H9 (cell line): ENCODE results near the gene ARFGAP1. TPM values are rescaled to one million over a fixed set of nuclear protein-coding genes. Genes with fewer than 3 reads are reported as not detected.

Experiments
- DNase-seq: peaks from one replicate; pipeline ENCODE4 v3.0.0-alpha.2; 2017
- H2AFZ ChIP-seq: one replicate; pipeline ENCODE4 v1.6.1; 2013; ENCODE audit warnings: mild to moderate bottlenecking, low read length, control low read depth, moderate library complexity
- H2AK5ac ChIP-seq: 2 replicates; pipeline ENCODE4 v1.6.1; 2013; ENCODE audit warnings: low read length, control low read depth, mixed read lengths; ENCODE audit not compliant: insufficient read length
- H2BK120ac ChIP-seq: one replicate; pipeline ENCODE4 v1.6.1; 2013; ENCODE audit warnings: low read depth, mild to moderate bottlenecking, low read length, control low read depth, inconsistent platforms; ENCODE audit not compliant: poor library complexity, severe bottlenecking
- H2BK12ac ChIP-seq: 2 replicates; pipeline ENCODE4 v1.6.1; 2013; ENCODE audit warnings: low read length, control low read depth, mixed read lengths, low read depth; ENCODE audit not compliant: insufficient read length
- H2BK15ac ChIP-seq: 2 replicates; pipeline ENCODE4 v1.6.1; 2013; ENCODE audit warnings: low read depth, low read length, control low read depth
- H2BK20ac ChIP-seq: one replicate; pipeline ENCODE4 v1.6.1; 2013; ENCODE audit warnings: low read depth, mild to moderate bottlenecking, low read length, control low read depth, inconsistent platforms; ENCODE audit not compliant: poor library complexity, severe bottlenecking
- H2BK5ac ChIP-seq: 2 replicates; pipeline ENCODE4 v1.6.1; 2013; ENCODE audit warnings: low read length, control low read depth, mixed read lengths; ENCODE audit not compliant: insufficient read length
- H3K14ac ChIP-seq: 2 replicates; pipeline ENCODE4 v1.6.1; 2013; ENCODE audit warnings: low read length, control low read depth; ENCODE audit not compliant: insufficient read depth
- H3K18ac ChIP-seq: 2 replicates; pipeline ENCODE4 v1.6.1; 2013; ENCODE audit warnings: low read depth, mild to moderate bottlenecking, mixed read lengths, low read length, control low read depth; ENCODE audit not compliant: insufficient read length
- H3K23ac ChIP-seq: 2 replicates; pipeline ENCODE4 v1.6.1; 2013; ENCODE audit warnings: low read length, control low read depth, mixed read lengths, low read depth; ENCODE audit not compliant: insufficient read length
- H3K23me2 ChIP-seq: 2 replicates; pipeline ENCODE4 v1.6.1; 2013; ENCODE audit warnings: low read depth, mild to moderate bottlenecking, mixed read lengths, low read length, control low read depth; ENCODE audit not compliant: insufficient read length, poor library complexity, severe bottlenecking
- H3K27ac ChIP-seq: 2 replicates; pipeline ENCODE4 v1.5.1; 2013; ENCODE audit warnings: low read length, control low read depth, mixed read lengths, low read depth; ENCODE audit not compliant: insufficient read length
- H3K27me3 ChIP-seq: 2 replicates; pipeline ENCODE4 v1.6.1; 2013; ENCODE audit warnings: low read length, control low read depth, inconsistent platforms; ENCODE audit not compliant: insufficient read depth
- H3K4ac ChIP-seq: 2 replicates; pipeline ENCODE4 v1.6.1; 2013; ENCODE audit warnings: low read depth, mild to moderate bottlenecking, control low read depth, inconsistent platforms, low read length, moderate library complexity
- H3K4me1 ChIP-seq: 2 replicates; pipeline ENCODE4 v1.6.1; 2013; ENCODE audit warnings: low read length, control low read depth, inconsistent platforms; ENCODE audit not compliant: insufficient read depth
- H3K4me2 ChIP-seq: 2 replicates; pipeline ENCODE4 v1.6.1; 2013; ENCODE audit warnings: low read length, control low read depth, mixed read lengths; ENCODE audit not compliant: insufficient read length, insufficient read depth
- H3K56ac ChIP-seq: 2 replicates; pipeline ENCODE4 v1.6.1; 2013; ENCODE audit warnings: low read depth, mild to moderate bottlenecking, mixed read lengths, low read length, control low read depth; ENCODE audit not compliant: insufficient read length
- H3K79me1 ChIP-seq: 2 replicates; pipeline ENCODE4 v1.6.1; 2013; ENCODE audit warnings: low read depth, mild to moderate bottlenecking, moderate library complexity, low read length, control low read depth, inconsistent platforms; ENCODE audit not compliant: insufficient read depth, poor library complexity, severe bottlenecking
- H3K79me2 ChIP-seq: 2 replicates; pipeline ENCODE4 v1.6.1; 2013; ENCODE audit warnings: low read length, control low read depth, inconsistent platforms; ENCODE audit not compliant: insufficient read depth
- H3K9ac ChIP-seq: 2 replicates; pipeline ENCODE4 v1.6.1; 2013; ENCODE audit warnings: low read length, control low read depth, mixed read lengths; ENCODE audit not compliant: insufficient read length; ENCODE audit errors: extremely low read depth
- H3K9me3 ChIP-seq: one replicate; pipeline ENCODE4 v1.6.1; 2013; ENCODE audit warnings: low read depth, low read length, inconsistent platforms; ENCODE audit not compliant: control insufficient read depth
- H3T11ph ChIP-seq: one replicate; pipeline ENCODE4 v1.6.1; 2013; ENCODE audit warnings: mild to moderate bottlenecking, low read length, control low read depth, inconsistent platforms
- H4K20me1 ChIP-seq: one replicate; pipeline ENCODE4 v1.6.1; 2013; ENCODE audit not compliant: control insufficient read depth, insufficient read length, insufficient read depth
- H4K5ac ChIP-seq: 2 replicates; pipeline ENCODE4 v1.6.1; 2013; ENCODE audit warnings: low read depth, mild to moderate bottlenecking, mixed read lengths, low read length, control low read depth; ENCODE audit not compliant: insufficient read length
- H4K8ac ChIP-seq: replicated peaks from 2 replicates; pipeline ENCODE4 v1.6.1; 2013; ENCODE audit warnings: low read length, control low read depth, mixed read lengths, low read depth; ENCODE audit not compliant: insufficient read length
- H4K91ac ChIP-seq: 2 replicates; pipeline ENCODE4 v1.6.1; 2013; ENCODE audit warnings: low read depth, mild to moderate bottlenecking, moderate library complexity, mixed read lengths, low read length, control low read depth; ENCODE audit not compliant: insufficient read length
- H3K27ac Mint-ChIP-seq, 3 experiments: 2 replicates in 2 of 3; 3 replicates in 1 of 3; pipeline ENCODE4 v1.8.0; 2020 to 2021; ENCODE audit warnings: mixed read lengths in 3 of 3, mild to moderate bottlenecking in 1 of 3, moderate library complexity in 1 of 3
- H3K27me3 Mint-ChIP-seq: 2 replicates; pipeline ENCODE4 v1.8.0; 2021; ENCODE audit warnings: low read depth, mild to moderate bottlenecking, moderate library complexity, mixed read lengths
- H3K36me3 Mint-ChIP-seq, 3 experiments: 2 replicates in 2 of 3; 3 replicates in 1 of 3; pipeline ENCODE4 v1.8.0; 2020 to 2021; ENCODE audit warnings: low read depth in 3 of 3, mixed read lengths in 3 of 3; ENCODE audit not compliant: insufficient read depth in 1 of 3
- H3K4me1 Mint-ChIP-seq, 2 experiments: 2 replicates each; pipeline ENCODE4 v1.8.0; 2020; ENCODE audit warnings: mixed read lengths in 2 of 2
- H3K4me3 Mint-ChIP-seq, 2 experiments: 2 replicates in 1 of 2; 3 replicates in 1 of 2; pipeline ENCODE4 v1.8.0; 2020 to 2021; ENCODE audit warnings: mild to moderate bottlenecking in 2 of 2, mixed read lengths in 2 of 2, moderate library complexity in 1 of 2
- H3K9me3 Mint-ChIP-seq, 2 experiments: 2 replicates in 1 of 2; 3 replicates in 1 of 2; pipeline ENCODE4 v1.8.0; 2020; ENCODE audit warnings: mild to moderate bottlenecking in 2 of 2, mixed read lengths in 2 of 2, moderate library complexity in 1 of 2
- WGBS: extraction: QIAGEN DNeasy Blood & Tissue Kit; methylation state at CpG from one replicate; pipeline ENCODE4 v1.1.7; 2013; ENCODE audit warnings: missing lambda C conversion rate, low lambda C conversion rate, mixed read lengths; ENCODE audit not compliant: insufficient read length; ENCODE audit errors: extremely low coverage; 5-methylcytosine and 5-hydroxymethylcytosine counted together
- total RNA-seq: library from RNA; stranded (reverse); gene quantifications from 2 replicates; pipeline ENCODE4 v1.2.1, GENCODE V29; 2021
- TF ChIP-seq, protein P1 (sequence below): fragments of 200-600 bp; sonication (generic); conservative IDR thresholded peaks from 3 replicates; pipeline ENCODE4 v1.8.0; 2021; ENCODE audit warnings: antibody characterized with exemption, mild to moderate bottlenecking

Gene ARFGAP1
- total RNA-seq, 1 experiment from 2014 or later: 114 TPM

DNA sequence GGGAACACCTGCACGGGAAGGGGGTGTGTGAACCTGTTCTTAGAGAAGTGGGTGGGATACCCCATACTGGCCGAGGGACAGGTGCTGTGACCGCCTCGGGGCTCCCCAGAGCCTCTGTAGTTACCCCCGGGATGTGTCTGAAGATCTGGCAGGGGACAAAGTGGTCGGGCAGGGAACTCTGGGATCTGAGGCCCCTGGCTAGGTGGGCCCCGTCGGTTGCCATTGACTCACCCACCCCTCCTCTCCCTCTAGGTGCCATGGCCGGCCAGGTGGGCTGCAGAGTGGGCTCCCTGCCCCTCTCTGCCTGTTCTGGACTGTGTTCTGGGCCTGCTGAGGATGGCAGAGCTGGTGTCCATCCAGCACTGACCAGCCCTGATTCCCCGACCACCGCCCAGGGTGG lies 32.6 kb upstream of the ARFGAP1 start:
- H3K27ac ChIP-seq: no peak overlapping the region
- no peak overlapping the region for H3K27ac Mint-ChIP-seq
- no peaks in the 10 kb centered on the region for H3K79me2 ChIP-seq

More for the DNA sequence above, 32.6 kb upstream of the ARFGAP1 start:
- no peak overlapping the region for H4K8ac ChIP-seq
- no peak overlapping the region for H3K14ac ChIP-seq
- Mint-ChIP-seq H3K27me3 (no peaks in the 10 kb centered on the region), H3K4me3 (no peak overlapping the region), H3K4me1 (peaks cover 0 to 8% of the 10 kb centered on the region in 2 experiments; a peak in 2 of 4 replicates), H3K9me3 (no peaks in the 10 kb centered on the region), H3K36me3 (no peaks in the 10 kb centered on the region)
- no peak overlapping the region for H3K56ac ChIP-seq
- no peak overlapping the region for H3K18ac ChIP-seq
- H2BK15ac ChIP-seq: no peak overlapping the region
- WGBS: no CpG with 5 or more reads among the region's 11 CpGs
- TF ChIP-seq, protein P1, sequence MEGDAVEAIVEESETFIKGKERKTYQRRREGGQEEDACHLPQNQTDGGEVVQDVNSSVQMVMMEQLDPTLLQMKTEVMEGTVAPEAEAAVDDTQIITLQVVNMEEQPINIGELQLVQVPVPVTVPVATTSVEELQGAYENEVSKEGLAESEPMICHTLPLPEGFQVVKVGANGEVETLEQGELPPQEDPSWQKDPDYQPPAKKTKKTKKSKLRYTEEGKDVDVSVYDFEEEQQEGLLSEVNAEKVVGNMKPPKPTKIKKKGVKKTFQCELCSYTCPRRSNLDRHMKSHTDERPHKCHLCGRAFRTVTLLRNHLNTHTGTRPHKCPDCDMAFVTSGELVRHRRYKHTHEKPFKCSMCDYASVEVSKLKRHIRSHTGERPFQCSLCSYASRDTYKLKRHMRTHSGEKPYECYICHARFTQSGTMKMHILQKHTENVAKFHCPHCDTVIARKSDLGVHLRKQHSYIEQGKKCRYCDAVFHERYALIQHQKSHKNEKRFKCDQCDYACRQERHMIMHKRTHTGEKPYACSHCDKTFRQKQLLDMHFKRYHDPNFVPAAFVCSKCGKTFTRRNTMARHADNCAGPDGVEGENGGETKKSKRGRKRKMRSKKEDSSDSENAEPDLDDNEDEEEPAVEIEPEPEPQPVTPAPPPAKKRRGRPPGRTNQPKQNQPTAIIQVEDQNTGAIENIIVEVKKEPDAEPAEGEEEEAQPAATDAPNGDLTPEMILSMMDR: no peak
- H3K4me2 ChIP-seq: no peak overlapping the region
- H2BK5ac ChIP-seq: no peak overlapping the region
- H3K23me2 ChIP-seq: no peaks in the 10 kb centered on the region
- H2AFZ ChIP-seq: no peak overlapping the region
- H2BK120ac ChIP-seq: no peak overlapping the region
- no peak overlapping the region for H3K4ac ChIP-seq
- no peak for DNase-seq
- peaks cover 1% of the 10 kb centered on the region; the same call in 1 of the 2 replicates for H3K4me1 ChIP-seq
- no peak overlapping the region for H2BK20ac ChIP-seq
- no peak overlapping the region for H3K9ac ChIP-seq
- no peaks in the 10 kb centered on the region for H3K9me3 ChIP-seq
- no peak overlapping the region for H2AK5ac ChIP-seq
- no peak overlapping the region for H3K23ac ChIP-seq
- H3K27me3 ChIP-seq: no peaks in the 10 kb centered on the region
- no peak overlapping the region for H4K91ac ChIP-seq
- H3K79me1 ChIP-seq: no peaks in the 10 kb centered on the region
- no peak overlapping the region for H4K5ac ChIP-seq
- H2BK12ac ChIP-seq: no peak overlapping the region
- no peaks in the 10 kb centered on the region for H4K20me1 ChIP-seq
- no peak overlapping the region for H3T11ph ChIP-seq
